Hepatocyte (in vitro differentiated cells): ENCODE measurements around the gene CKS1B. TPM values are rescaled to one million over a fixed set of nuclear protein-coding genes. Genes with fewer than 3 reads are reported as not detected.
A peak's percentile ranks its signal among the peaks of the same experiment; 100 is the strongest.

Source experiments
- DNase-seq: peaks from one replicate; pipeline ENCODE4 v3.0.0-alpha.2; 2016; ENCODE audit warnings: low spot score
- H2AFZ ChIP-seq: fragments of 200-600 bp; sonication (generic); 2 replicates; pipeline ENCODE4 v1.6.0; 2016; ENCODE audit warnings: antibody characterized with exemption, mild to moderate bottlenecking
- H3K27ac ChIP-seq: fragments of 200-600 bp; sonication (generic); 2 replicates; pipeline ENCODE4 v1.5.1; 2016; ENCODE audit warnings: mild to moderate bottlenecking
- H3K27me3 ChIP-seq: fragments of 200-600 bp; sonication (generic); 2 replicates; pipeline ENCODE4 v1.6.1; 2016
- H3K36me3 ChIP-seq: fragments of 200-600 bp; sonication (generic); replicated peaks from 2 replicates; pipeline ENCODE4 v1.5.1; 2016; ENCODE audit warnings: low read depth; ENCODE audit not compliant: insufficient read depth
- H3K4me1 ChIP-seq: fragments of 200-600 bp; sonication (generic); 2 replicates; pipeline ENCODE4 v1.5.1; 2016; ENCODE audit warnings: mild to moderate bottlenecking, moderate library complexity; ENCODE audit not compliant: insufficient read depth
- H3K4me2 ChIP-seq: fragments of 200-600 bp; sonication (generic); 2 replicates; pipeline ENCODE4 v1.6.0; 2016
- H3K4me3 ChIP-seq: fragments of 200-600 bp; sonication (generic); 2 replicates; pipeline ENCODE4 v1.5.1; 2016; ENCODE audit warnings: mild to moderate bottlenecking
- H3K79me2 ChIP-seq: fragments of 200-600 bp; sonication (generic); 2 replicates; pipeline ENCODE4 v1.6.0; 2017; ENCODE audit warnings: mild to moderate bottlenecking
- H3K9me2 ChIP-seq: fragments of 200-600 bp; sonication (generic); replicated peaks from 2 replicates; pipeline ENCODE4 v1.6.0; 2017; ENCODE audit warnings: mild to moderate bottlenecking; ENCODE audit not compliant: insufficient read depth
- H3K9me3 ChIP-seq: fragments of 200-600 bp; sonication (generic); 2 replicates; pipeline ENCODE4 v1.5.1; 2016; ENCODE audit warnings: low read depth, mild to moderate bottlenecking
- H4K20me1 ChIP-seq: fragments of 200-600 bp; sonication (generic); 2 replicates; pipeline ENCODE4 v1.6.0; 2016; ENCODE audit warnings: mild to moderate bottlenecking; ENCODE audit not compliant: insufficient read depth, poor library complexity, severe bottlenecking
- EZH2 ChIP-seq: fragments of 200-600 bp; sonication (generic); IDR thresholded peaks from 2 replicates; pipeline ENCODE4 v1.6.1; 2016; ENCODE audit warnings: antibody characterized with exemption, mild to moderate bottlenecking, borderline replicate concordance
- EZH2phosphoT487 ChIP-seq: fragments of 200-600 bp; sonication (generic); IDR thresholded peaks from one replicate; pipeline ENCODE4 v1.6.1; 2018; ENCODE audit warnings: antibody characterized with exemption, mild to moderate bottlenecking, low read depth, moderate library complexity; ENCODE audit not compliant: unreplicated experiment, severe bottlenecking
- WGBS: methylation state at CpG from one replicate; pipeline ENCODE4 v1.1.6; 2016; ENCODE audit warnings: low lambda C conversion rate; ENCODE audit errors: missing lambda C conversion rate; 5-methylcytosine and 5-hydroxymethylcytosine counted together
- polyA plus RNA-seq: library from polyadenylated mRNA; unstranded; fragments of >200 nt; fragmentation: Nextera tagmentation; extraction: Ambion mirVana; gene quantifications from 2 replicates; pipeline ENCODE4 v1.2.1, GENCODE V29; 2016
- total RNA-seq: library from RNA; depleted of rRNA; stranded (reverse); fragments of >200 nt; gene quantifications from 2 replicates; pipeline ENCODE4 v1.2.3, GENCODE V29; 2014
- TF ChIP-seq, protein P1 (sequence below): fragments of 200-600 bp; sonication (generic); IDR thresholded peaks from 2 replicates; pipeline ENCODE4 v1.5.1; 2016; ENCODE audit warnings: antibody characterized with exemption, mild to moderate bottlenecking; ENCODE audit not compliant: poor library complexity

The CKS1B gene
- total and polyA plus RNA-seq, 2 experiments from 2014 or later = 40.4 to 91.3 TPM

DNA sequence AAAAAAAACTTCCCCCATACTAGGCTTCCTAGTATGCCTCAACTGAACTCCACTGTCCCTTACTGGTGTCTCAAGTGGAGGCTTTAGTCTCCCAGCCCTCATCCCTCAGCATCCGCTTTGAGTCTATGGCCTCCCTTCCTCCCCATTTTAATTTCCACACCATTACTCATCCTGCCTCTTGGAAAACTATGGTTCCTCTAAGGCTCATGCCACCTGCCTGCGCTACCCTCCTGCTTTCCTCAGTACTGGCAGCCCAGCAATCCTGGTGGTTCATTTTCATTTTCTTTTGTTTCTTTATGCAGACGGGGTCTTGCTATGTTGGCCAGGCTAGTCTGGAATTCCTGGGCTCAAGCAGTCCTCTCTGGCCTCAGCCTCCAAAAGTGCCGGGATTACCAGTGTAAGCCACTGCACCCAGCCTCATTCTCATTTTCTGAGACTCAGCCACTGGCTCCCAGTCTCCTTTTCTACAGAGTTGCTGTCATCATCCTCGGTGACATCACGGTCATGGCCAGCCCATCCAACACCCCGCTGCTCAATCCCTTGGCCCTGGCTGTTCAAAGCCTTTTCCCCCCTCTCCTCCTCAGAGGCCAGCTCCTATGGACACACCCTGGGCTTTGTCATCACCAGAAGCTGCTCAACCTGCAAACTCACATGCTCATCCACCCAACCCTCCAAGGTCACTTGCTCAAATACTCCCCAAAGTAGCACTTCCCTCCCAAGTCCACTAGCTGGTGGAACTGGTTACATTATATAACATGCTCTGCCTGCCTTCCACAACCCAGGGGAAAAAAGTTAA lies 35.7 kb upstream of the CKS1B start:
- peaks cover 15% of the 10 kb centered on the region for H3K4me1 ChIP-seq
- no peaks in the 10 kb centered on the region for H3K9me2 ChIP-seq
- peak; percentile 48 for DNase-seq
- H3K4me3 ChIP-seq = no peak overlapping the region
- no peaks in the 10 kb centered on the region for H3K9me3 ChIP-seq
- 95% methylated on average over 7 of the region's 7 CpGs for WGBS
- no peak for TF ChIP-seq EZH2phosphoT487
- TF ChIP-seq EZH2 = no peak
- TF ChIP-seq, protein P1, sequence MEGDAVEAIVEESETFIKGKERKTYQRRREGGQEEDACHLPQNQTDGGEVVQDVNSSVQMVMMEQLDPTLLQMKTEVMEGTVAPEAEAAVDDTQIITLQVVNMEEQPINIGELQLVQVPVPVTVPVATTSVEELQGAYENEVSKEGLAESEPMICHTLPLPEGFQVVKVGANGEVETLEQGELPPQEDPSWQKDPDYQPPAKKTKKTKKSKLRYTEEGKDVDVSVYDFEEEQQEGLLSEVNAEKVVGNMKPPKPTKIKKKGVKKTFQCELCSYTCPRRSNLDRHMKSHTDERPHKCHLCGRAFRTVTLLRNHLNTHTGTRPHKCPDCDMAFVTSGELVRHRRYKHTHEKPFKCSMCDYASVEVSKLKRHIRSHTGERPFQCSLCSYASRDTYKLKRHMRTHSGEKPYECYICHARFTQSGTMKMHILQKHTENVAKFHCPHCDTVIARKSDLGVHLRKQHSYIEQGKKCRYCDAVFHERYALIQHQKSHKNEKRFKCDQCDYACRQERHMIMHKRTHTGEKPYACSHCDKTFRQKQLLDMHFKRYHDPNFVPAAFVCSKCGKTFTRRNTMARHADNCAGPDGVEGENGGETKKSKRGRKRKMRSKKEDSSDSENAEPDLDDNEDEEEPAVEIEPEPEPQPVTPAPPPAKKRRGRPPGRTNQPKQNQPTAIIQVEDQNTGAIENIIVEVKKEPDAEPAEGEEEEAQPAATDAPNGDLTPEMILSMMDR = no peak
- peaks cover 9% of the 10 kb centered on the region for H3K79me2 ChIP-seq
- no peaks in the 10 kb centered on the region for H4K20me1 ChIP-seq
- H3K36me3 ChIP-seq = no peaks in the 10 kb centered on the region
- H3K4me2 ChIP-seq = no peak overlapping the region
- H2AFZ ChIP-seq = no peak overlapping the region
- H3K27ac ChIP-seq = peak overlapping the region; percentile 96
- H3K27me3 ChIP-seq = no peaks in the 10 kb centered on the region

DNA sequence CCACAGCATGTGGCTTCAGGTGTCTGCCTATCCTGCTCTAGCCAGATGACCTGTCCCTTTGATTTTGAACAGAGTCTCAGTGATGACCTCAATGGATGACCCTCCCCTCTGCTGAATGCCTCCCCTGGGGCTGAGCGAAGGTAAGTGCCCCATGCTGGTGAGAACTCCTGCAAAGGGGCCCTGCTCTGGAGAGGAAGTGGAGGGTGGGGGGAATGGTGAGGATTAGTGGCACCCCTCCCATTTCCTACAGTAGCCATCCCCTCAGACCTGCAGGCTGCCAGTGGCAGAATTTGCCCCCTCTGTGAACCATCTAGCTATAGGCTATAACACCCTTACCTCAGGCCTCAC lies 34.3 kb upstream of the CKS1B start:
- no peak overlapping the region for H3K27ac ChIP-seq
- peaks cover 8% of the 10 kb centered on the region for H3K79me2 ChIP-seq
- H3K27me3 ChIP-seq = no peaks in the 10 kb centered on the region
- no peaks in the 10 kb centered on the region for H4K20me1 ChIP-seq
- H3K9me2 ChIP-seq = no peaks in the 10 kb centered on the region
- 86% methylated on average over 1 of the region's 1 CpG for WGBS
- no peak overlapping the region for H3K4me3 ChIP-seq
- no peak overlapping the region for H3K4me2 ChIP-seq
- DNase-seq = no peak
- no peaks in the 10 kb centered on the region for H3K36me3 ChIP-seq
- H3K9me3 ChIP-seq = no peaks in the 10 kb centered on the region
- TF ChIP-seq, protein P1 = no peak
- no peak for TF ChIP-seq EZH2
- H3K4me1 ChIP-seq = peaks cover 28% of the 10 kb centered on the region
- H2AFZ ChIP-seq = no peak overlapping the region

- H3K36me3 ChIP-seq = no peaks in the 10 kb centered on the region
- no peaks in the 10 kb centered on the region for H3K9me2 ChIP-seq
- H2AFZ ChIP-seq = no peak overlapping the region
- peaks cover 24% of the 10 kb centered on the region for H3K4me1 ChIP-seq
- H3K9me3 ChIP-seq = no peaks in the 10 kb centered on the region
- H3K27me3 ChIP-seq = no peaks in the 10 kb centered on the region
- H3K27ac ChIP-seq = no peak overlapping the region
- no peaks in the 10 kb centered on the region for H4K20me1 ChIP-seq
- H3K4me2 ChIP-seq = no peak overlapping the region
- no peak overlapping the region for H3K4me3 ChIP-seq
- DNase-seq = no peak
- TF ChIP-seq, protein P1 = no peak
- TF ChIP-seq EZH2 = no peak
- no peak for TF ChIP-seq EZH2phosphoT487
- H3K79me2 ChIP-seq = peaks cover 3% of the 10 kb centered on the region
- WGBS = 80% methylated on average over 8 of the region's 8 CpGs
Measured at GRCh38 chr1:154940651-154941194, 33.8 kb upstream of the CKS1B start.
